NOMO-1 treated with dmso at 0.1 percent for 144 hours (cell line): Measurements from ENCODE around the gene TMEM51.
"Not testable (repeated sequence)": the region's sequence is repeated elsewhere in the genome, so short reads cannot be mapped to it uniquely, and the experiment has no call there.

Experiments used
- DNase-seq: peaks from one replicate; lab custom pipeline; 2025; ENCODE audit not compliant: unreplicated experiment; lab: John Stamatoyannopoulos, UW

The TMEM51 gene

DNA sequence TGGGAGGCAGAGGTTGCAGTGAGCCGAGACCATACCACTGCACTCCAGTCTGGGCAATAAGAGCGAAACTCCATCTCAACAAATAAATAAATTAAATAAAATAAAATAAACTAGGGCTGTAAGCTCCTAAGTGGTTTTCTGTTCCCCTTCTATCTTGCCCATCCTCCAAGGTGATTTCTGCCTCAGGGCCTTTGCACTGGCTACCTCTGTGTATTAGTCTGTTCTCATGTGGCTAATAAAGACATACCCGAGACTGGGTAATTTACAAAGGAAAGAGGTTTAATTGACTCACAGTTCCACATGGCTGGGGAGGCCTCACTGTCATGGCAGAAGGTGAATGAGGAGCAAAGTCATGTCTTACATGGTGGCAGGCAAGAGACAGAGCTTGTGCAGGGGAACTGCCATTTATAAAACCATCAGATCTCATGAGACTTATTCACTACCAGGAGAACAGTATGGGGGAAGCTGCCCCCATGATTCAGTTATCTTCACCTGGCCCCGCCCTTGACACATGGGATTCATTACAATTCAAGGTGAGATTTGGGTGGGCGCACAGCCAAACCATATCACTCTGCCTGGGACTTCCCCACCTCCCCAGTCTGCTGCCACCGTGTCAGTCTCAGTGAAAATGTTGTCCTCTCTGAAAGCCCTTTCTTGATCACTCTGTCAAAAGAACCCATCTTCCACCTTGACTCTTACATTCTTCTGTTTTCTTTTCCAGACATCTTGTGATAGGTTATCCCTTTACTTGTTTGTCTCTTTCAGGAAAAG, 22.0 kb downstream of the TMEM51 start:
- not testable (repeated sequence) for DNase-seq

DNA sequence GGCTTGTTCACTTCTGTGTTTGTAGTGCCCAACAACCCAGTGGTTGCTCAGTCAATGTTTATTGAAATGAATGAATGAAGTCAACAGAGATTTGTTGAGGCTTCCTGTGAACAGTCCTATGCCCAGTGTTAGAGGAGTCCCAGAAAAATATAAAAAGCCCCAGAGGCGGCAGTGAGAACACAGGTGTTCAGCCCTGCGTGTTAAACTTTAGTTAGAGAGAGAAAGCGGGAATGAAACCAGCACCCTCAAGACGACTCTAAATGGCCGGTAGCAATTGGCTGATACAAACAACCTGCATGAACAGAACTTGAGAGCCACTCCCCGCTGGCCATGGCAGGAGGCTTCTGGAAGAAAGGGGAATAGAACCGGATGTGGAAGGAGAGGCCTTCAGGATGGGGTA, 22.6 kb downstream of the TMEM51 start:
- DNase-seq = no peak

DNA sequence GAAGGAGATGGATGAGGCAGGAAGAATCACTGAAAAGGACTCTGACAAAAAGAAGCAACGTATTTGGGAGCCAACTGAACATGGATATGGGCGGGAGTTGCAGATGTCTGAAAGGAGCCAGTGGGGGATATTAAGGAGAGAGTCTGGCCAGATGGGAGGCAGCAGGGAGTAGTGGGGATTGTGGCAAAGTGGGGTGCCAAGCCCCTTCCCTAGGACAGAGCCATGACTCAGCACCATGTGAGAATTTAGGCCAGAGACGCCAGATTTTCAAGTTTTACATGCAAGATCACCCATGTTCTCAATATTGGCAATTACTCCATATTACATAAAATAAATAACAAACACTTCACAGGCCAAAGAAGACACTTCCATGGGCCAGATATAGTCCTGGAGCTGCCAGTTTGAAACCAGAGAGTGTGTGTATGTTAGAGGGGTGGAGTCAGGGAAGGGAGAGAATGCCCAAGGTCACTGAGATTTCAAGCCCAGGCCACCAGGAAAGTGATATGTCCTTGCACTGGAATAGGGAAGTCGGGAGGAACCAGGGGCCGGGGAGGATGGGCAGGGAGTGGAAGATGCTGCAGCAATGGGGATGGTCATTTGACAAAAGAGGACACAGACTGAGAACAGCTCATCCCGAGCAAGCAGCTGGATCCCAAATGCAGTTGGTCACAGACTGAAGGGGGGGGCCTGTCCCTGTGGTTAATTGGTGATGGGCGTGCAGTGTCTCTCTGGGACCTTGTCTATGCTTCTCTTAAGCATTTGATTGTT, 23.5 kb downstream of the TMEM51 start:
- no peak for DNase-seq

DNA sequence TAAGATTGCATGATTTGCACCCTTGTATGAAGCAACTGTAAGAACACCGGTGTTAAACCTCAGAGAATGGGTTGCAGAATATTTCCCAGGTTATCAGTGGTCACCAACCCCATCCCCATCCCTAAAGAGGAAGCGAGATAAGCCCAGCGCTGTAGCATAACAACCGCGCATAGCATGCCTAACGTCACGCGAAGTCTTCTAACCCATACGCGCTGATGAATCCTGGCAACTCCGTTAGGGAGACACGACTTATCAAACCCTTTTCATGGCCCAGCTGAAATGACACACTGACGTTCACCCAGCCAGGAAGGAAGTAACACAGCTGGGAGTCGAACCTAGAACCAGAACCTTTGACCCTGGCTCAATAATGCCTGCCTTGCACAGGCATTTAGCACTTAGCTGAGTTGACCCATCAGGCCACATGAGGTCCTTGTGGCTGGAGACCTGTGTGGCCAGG, 24.2 kb downstream of the TMEM51 start:
- no peak for DNase-seq

DNA sequence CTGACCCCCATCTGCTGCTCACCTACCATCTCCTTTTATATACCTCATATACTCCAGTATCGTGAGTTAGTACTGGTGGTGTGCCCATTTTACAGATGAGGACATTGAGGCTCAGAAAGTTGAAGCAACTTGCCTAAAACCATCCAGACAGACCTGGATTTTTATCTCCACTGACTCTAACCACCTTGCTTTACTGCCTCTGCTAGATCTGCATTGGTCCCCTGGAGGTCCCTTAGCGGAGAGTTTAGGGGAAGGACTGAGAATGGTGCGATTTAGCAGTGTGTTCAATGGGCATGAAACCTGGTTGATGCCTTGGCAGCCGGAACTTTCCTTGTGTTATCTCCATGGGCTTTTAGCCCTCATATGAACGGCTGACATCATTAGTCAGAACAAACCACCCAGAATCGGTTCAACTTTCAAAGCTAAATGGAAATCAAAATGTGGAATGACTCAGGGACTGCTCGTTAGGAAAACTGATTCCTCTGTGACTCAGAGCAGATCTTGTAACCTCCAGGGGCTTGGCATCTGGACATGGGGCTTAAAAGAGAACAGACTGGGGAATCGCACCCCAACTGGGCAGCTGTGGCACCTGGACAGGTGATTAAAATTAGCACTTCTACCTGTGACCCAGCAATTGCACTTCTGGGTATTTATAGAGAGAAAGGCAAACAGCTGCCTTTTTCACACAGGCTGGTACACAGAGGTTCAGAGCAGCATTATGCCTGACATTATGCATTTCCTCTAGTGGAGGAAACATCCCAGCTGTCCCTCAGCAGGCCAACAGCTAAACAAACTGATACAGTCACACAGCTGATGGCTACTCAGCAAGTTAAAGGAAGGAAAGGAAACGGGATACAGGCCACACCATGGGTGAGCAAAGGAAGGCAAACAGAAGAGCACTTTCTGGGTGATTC, 25.3 kb downstream of the TMEM51 start:
- DNase-seq = no peak

DNA sequence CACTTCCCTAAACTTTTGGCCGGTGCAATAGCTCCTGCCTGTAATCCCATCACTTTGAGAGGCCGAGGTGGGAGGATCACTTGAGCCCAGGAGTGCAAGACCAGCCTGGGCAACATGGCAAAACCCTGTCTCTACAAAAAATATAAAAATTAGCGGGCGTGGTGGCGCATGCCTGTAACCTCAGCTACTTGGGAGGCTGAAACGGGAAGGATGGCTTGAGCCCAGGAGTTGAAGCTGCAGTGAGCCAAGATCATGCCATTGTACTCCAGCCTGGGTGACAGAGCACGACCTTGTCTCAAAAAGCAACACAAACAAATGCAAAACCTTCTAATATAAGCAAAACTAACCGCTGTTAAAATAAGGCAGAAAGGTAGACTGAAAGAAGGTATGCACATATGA, 25.9 kb downstream of the TMEM51 start:
- no peak for DNase-seq

DNA sequence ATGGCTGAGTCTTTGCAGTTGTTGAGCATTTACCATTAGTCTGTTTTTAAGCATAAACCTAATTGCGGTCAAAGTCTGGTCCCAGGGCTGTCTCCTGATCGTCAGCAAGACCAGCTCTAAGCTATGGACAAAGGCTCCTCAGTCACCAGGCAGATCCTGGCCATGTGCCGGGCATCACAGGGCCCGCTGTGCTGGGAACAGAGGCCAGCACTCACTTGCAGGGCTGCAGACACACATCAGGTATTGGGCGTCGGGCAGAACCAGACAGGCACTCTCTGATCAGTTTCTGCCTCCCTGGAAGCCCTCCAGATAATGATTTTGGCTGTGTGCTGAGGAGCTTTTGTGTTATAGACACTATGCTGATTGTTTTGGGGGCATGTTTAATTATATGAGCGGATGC, 26.6 kb downstream of the TMEM51 start:
- no peak for DNase-seq

DNA sequence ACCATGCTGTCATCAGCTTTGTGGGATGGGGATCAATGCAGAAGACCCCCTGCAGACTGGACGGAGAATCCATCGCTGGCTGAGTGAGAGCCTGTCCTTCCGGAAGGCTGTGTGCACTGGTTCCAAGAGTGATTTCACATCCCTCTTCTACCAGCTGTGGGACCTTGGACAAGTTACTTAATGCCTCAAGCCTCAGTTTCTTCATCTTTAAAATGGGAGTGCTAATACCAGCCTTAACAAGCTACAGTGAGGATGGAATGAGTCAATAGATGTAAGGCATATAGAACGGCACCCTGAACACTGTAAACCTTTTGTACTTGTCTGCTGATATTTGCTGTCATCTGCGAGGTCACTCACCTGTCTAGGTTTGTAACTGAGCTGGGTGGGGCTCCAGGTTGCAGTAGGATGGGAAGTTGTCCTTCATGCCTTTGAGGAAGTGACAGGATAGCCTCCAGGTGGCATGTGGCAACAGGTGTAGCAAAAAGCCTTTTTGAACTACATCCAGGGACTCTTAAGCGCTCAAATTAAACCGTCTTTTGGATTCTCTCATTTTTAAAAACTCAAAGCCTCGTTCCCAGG, 27.5 kb downstream of the TMEM51 start:
- no peak for DNase-seq

DNA sequence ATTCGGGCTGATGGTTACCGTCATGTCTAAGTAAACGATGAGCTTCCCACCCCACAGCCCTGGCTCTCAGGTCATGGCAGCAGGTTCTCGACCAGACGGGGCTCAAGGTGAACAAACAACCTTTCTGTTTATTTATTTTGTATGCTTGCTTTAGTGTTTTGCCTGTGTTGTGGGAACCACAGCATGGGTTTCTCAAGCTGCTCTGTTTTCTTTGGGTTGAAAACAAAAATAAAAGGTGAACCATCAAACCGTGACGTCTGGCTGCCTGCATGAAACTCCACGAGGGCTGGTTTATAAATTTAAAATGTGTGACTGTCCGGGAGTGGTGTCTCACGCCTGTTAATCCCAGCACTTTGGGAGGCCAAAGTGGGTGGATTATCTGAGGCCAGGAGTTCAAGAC, 28.0 kb downstream of the TMEM51 start:
- no peak for DNase-seq

DNA sequence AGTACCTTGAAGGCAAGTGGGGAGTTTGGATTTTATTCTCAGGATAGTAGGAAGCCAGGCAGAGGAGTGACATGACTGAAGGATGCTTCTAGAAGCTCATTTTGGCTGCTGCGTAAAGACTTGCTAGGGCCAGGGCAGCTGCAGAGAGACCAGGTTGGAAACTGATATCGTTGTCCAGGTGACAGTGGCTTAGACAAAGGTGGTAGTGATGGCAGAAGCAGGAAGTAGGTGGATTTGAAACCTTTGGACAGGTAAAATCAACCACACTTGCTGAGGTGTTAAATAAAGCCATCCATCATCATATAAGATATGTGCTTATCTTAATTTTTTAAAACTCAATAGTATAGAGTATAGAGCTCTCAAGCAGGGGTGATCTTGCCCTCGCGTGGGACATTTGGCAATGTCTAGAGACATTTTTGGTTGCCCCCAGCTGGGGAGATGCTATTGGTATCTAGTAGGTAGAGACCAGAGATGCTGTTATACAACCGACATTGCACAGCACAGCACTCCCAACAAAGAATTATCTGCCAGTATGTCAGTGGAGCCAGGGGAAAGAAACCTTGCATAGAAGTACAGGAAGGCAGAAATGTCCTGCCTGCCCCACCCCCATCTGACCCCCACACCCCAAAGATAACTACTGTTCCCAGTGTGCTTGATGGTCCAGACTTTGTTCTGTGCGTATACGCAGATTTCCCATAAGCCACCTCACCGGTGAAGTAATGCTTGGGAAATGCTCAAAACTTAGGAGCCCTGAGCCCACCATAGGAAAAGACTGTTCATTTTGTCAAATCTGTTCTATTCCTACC, 31.1 kb downstream of the TMEM51 start:
- no peak for DNase-seq

DNA sequence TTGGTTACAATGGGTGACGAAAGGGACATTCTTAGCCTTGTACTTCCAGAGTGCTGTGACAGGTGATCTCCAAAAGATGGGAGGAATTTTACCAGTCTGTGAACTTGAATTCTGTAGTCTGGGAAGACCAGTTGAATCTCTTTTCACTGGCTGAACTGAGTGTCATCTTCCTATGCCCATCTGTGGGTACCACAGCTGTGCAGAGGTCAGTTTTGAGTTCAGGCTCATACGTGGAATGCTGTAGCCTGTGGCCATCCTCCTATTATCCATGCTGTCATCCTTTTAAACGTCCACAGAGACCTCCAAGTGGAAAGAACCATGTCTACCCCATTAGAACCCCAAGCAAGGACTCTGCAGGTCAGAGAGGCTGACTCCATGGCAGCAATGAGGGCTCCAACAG, 32.1 kb downstream of the TMEM51 start:
- DNase-seq = no peak

DNA sequence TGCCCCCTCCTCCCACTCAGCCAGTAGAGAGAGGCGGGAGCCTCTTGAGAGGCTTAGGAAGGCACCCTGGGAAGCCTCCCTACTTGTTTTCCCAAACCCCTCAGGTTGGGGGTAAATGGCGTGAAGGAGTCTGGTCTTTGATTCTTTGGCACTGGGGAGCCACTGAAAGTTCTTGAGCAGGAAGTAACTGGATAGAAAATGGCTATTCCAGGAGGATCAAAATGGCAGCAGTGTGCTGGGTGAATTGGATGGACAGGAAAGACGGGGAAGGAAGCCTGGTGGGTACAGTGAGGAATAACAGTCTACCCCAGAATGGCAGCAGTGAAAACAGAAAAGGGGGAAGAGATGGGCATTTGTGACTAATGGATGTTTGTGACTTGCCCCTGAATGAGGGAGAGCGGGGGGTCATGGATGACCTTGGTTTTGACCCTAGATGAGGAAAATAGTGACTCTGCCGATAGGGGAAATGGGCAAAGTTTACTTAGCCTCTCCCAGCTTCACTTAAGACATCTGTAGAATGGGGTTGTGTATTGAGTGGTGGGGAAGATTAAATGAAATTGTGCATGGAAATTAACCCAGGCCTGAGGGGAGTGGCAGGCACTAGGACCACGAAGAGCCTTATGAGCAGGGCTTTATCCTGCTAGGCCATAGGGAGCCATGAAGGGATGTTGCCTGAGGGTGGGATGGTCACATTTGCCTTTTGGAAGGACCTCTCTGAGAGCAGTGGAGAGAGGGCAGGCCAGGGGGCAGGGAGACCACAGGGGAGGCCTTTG, 32.7 kb downstream of the TMEM51 start:
- no peak for DNase-seq

DNA sequence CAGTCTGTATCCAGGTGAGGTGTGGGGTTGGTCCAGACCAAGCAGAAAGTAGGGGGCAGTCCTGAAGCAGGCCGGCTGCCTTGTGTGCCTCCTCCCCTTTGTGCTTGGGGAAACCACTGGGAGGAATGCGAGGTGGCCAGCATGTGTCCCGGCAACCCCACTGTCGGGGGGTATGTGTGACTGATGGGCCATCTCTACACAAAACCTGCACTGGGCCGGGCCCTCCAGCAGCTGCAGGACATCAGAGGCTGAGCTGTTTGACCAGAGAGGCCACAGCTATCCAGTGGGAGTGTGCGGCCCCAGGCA, 33.3 kb downstream of the TMEM51 start:
- DNase-seq = no peak

DNA sequence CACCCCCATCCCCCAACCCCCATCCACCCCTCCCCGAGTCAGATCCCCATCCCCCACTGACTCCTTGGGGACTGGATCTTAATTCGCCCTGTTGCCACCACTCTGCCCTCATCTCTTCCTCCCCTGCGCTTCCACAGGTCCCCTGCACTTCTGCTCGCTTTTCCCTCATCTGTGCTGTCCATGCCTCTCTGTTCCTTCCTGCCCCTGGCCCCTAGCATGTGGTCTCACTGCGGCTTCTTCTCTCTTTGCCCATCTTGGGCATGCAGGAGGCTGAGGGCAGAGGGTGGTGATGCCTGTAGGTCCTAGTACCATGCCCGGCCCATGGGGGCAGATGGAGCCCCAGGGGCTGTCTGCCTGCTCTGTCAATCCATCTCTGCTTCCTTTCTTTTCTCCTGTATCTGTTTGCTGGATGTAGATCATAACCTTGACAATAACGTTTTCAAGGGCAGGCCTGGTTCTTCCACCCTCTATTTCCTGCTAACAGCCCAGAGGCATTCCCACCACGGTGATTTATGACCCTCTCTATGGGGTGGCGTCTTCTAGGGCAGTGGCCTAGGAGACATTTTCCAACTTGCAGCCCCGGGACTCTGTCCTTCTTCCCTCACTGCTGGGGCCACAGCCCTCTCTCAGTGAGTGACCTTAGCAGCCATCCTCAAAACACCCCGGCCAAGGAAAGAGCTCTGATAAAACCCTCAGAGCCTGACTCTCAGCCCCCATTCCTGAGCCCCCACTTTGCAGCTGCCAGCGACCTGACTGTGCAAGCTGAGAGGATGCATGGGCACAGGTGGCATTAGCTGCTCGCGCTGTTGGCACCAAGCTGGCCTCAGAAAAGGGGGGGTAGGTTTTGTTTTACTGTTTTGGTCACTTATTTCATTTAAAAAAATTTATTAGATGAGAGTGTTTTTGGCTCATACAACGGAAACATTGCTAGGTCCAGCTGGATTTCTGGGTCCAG, 33.9 kb downstream of the TMEM51 start:
- no peak for DNase-seq

DNA sequence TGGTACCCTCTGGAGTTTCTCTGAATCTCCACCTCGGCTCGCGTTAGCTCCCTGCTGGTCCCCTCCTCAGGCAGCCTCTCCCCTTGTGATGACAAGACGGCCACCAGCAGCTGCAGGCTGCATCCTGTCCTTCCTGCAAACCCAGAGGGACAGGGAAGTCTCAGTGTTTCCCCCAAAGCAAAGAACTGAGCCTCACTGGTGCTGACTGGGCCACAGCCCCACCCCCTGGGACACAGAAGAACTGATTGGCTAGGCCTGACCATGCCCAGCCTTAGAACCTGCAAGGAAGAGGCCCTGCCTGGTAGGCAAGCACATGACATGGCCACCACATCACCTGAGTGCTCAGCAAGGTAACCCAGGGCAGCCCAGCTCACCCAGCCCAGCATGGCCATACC, 34.6 kb downstream of the TMEM51 start:
- no peak for DNase-seq

DNA sequence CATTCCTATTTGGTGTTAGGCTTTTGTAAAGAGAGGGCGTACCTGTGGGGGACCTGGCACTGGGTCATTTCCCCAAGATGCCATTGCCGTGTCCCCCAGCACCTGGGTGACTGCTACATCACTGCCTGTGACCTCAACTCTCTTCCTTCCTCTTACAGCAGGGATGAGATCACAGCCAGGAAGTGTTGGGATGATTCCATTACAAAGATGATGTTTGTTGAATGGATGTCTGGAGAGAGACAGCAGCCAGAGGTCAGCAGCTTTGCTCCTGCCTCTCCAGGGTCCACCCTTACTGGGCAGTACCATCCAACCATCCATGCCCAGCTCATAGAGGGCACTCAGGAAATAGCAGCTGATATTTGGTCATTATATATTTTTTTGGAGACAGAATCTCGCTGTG, 35.1 kb downstream of the TMEM51 start:
- no peak for DNase-seq

DNA sequence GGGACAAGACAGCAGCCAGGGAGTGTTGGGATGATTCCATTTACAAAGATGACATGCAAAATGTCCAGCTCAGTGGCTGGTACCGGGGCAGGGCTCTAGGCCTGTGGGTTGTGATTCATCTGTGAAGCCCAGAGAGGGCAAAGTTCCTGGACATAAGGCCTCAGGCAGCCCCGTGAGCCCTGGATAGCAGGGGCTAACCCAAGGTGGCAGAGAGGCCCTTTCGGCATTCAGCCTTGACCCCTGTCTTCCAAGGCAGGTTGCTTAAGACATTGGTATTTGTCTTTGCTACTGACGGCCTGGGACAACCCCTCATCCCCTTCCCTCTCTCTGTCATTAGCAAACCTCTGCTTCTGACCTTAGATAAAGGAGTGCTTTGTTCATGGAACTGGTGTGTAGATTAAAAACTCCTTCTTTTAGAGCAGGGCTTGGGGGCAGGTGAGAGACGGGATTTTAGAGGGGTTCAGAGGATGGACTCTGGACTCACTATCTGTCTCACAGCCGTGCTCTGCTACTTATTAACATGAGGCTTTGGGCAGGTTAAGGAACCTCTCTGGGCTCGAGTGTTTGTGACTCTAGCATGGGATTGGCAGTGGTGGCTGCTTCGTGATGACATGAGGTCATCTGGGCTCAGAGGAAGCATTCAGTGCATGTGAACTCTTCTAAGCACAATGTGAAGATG, 36.3 kb downstream of the TMEM51 start:
- no peak for DNase-seq

DNA sequence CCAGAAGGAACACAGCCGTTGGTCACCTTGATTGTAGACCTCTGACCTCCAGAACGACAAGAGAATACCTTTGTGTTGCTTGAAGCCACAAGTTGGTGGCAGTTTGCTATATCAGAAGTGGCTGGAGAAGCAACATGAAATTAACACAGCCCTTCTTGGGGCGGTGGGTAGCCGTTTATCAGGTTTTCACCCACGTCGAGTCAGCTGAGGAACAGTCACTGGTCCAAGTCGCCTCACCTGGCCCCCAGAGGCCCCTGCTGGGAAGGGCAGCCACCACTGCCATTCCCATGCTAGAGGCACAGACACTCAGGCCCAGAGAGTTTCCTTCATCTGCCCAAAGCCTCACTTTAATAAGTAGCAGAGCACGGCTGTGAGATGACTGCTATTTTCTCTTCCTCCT, 37.7 kb downstream of the TMEM51 start:
- DNase-seq = no peak
